GM10248 (cell line): Measurements from ENCODE around the gene CBLN3.

Source experiments
- CTCF ChIA-PET: fragments of 300-600 bp; sonication (Branson Sonifier 250); formaldehyde crosslinking; extraction: SDS; loops from one replicate; lab custom pipeline; 2021; ENCODE audit warnings: antibody characterized with exemption; lab: Yijun Ruan, JAX
- POLR2A ChIA-PET: fragments of 350-650 bp; sonication (Branson Sonifier 250); formaldehyde crosslinking; extraction: SDS; loops from one replicate; lab custom pipeline; 2020; ENCODE audit warnings: antibody characterized with exemption; lab: Yijun Ruan, JAX
- DNase-seq: peaks from one replicate; pipeline ENCODE4 v3.0.0; 2012; ENCODE audit errors: extremely low spot score
- TF ChIP-seq, protein P1 (sequence below): IDR thresholded peaks from 2 replicates; pipeline ENCODE4 v1.5.1; 2012; ENCODE audit warnings: mild to moderate bottlenecking, low read depth; ENCODE audit errors: extremely low read depth, missing control alignments, control extremely low read depth

Gene CBLN3

DNA sequence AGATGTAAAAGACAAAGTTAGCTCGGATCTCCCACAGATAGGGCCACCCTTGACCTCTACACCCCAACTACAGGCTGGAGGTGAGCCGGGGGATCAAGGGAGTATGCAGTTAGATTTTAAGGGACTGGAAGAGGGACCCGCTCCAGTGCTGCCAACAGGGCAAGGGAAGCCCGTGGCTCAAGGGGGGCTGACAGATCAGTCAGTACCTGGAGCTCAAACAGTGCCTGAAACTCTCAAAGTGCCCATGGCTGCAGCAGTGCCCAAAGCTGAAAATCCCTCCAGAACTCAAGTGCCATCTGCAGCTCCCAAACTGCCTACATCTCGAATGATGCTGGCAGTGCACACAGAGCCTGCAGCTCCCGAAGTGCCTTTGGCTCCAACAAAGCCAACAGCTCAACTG lies 20.3 kb downstream of the CBLN3 start:
- no peak for DNase-seq
- CTCF ChIA-PET, result interaction anchor here (0.6 to 3.8 kb wide), 8 partner anchors 10 to 101 kb away, joined by 3 to 26 read pairs (median 4); partner anchors contain the start of gene ADCY4
- POLR2A ChIA-PET, result interaction anchor here (1.0 kb wide), 1 partner anchor 21 kb away, joined by 3 read pairs; the partner anchor contains the start of gene KHNYN
- TF ChIP-seq, protein P1, sequence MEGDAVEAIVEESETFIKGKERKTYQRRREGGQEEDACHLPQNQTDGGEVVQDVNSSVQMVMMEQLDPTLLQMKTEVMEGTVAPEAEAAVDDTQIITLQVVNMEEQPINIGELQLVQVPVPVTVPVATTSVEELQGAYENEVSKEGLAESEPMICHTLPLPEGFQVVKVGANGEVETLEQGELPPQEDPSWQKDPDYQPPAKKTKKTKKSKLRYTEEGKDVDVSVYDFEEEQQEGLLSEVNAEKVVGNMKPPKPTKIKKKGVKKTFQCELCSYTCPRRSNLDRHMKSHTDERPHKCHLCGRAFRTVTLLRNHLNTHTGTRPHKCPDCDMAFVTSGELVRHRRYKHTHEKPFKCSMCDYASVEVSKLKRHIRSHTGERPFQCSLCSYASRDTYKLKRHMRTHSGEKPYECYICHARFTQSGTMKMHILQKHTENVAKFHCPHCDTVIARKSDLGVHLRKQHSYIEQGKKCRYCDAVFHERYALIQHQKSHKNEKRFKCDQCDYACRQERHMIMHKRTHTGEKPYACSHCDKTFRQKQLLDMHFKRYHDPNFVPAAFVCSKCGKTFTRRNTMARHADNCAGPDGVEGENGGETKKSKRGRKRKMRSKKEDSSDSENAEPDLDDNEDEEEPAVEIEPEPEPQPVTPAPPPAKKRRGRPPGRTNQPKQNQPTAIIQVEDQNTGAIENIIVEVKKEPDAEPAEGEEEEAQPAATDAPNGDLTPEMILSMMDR, result no peak

DNA sequence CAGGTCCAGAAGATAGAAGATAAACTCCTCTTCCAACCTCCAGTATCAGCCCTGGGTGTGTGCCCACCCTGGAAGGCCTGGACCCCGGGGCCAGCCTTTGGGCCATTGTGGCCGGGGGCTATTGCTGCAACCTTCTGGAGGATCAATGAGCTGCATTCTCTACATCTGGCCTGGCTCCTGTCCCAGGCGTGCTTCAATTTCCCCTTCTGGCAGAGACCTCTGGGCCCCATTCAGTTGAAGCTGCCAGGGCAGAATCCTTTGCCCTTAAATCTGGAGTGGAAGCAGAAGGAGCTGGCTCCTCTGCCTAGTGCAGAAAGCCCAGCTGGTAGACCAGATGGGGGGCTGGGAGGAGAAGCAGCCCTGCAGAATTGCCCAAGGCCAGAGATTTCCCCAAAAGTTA lies 20.7 kb downstream of the CBLN3 start:
- POLR2A ChIA-PET, result interaction anchor here (1.0 kb wide), 1 partner anchor 21 kb away, joined by 3 read pairs; the partner anchor contains the start of gene KHNYN
- CTCF ChIA-PET, result interaction anchor here (0.7 to 3.8 kb wide), 7 partner anchors 11 to 100 kb away, joined by 3 to 26 read pairs (median 4); partner anchors contain the start of gene ADCY4
- TF ChIP-seq, protein P1, result no peak

DNA sequence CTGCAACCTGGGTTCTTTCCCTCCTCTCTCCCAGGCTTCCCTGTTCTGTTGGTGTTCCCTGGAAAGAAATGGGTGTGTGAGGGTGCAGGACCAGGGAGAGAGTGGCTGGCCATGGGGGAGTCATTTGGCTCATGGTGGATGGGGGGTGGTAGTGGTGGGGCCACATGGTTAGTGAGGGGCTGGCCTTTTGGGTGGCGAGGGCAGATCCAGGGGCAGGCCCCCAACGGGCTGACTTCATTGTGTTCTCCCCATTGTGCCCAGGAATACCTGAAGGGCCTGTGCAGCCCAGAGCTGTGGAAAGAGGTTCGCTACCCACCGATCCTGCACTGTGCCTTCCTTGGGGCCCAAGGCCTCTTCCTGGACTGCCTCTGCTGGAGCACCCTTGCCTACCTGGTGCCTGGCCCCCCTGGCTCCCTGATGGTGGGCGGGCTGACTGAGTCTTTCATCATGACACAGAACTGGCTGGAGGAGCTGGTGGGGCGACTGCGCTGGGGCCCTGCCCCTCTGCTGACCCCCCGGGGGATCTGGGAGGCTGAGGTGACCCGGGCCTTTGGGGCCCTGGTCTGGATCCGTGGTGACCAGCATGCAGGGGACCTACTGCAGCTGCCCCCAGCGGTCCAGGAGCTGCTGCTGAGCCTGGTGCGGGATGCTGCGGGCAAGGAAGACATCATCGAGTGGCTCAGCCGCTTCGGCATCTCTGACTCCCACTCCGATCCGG lies 21.7 kb downstream of the CBLN3 start:
- no peak for DNase-seq
- CTCF ChIA-PET, result interaction anchor here (0.8 to 3.4 kb wide), 4 partner anchors 10 to 24 kb away, joined by 3 to 16 read pairs (median 3); no protein-coding TSS in a partner anchor
- TF ChIP-seq, protein P1, result no peak
- POLR2A ChIA-PET, result no interaction called here

More for the DNA sequence above, 20.7 kb downstream of the CBLN3 start:
- no peak for DNase-seq

DNA sequence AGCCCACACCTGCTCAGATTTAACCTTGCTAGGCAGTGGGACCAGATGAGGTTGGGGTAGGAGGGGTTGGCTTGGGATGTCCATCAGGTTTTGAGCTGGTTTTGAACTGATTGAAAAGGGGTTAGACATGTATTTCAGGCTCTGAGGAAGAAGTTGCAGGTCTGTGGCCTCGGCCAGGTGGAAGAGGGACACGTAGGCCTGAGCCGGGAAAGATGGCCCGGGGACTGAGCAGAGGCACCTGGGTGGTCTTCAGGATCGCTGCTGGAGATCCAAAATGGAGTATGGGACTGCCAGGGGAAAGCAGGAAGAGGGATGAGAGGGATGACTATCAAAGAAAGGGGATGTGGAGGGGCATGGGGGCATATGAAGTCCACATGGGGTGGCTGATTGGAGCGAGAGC lies 23.1 kb downstream of the CBLN3 start:
- DNase-seq, result no peak
- ChIA-PET CTCF (interaction anchor here (1.3 to 3.4 kb wide), 5 partner anchors 12 to 73 kb away, joined by 3 to 16 read pairs (median 3); no protein-coding TSS in a partner anchor), POLR2A (no interaction called here)
- TF ChIP-seq, protein P1, result no peak

DNA sequence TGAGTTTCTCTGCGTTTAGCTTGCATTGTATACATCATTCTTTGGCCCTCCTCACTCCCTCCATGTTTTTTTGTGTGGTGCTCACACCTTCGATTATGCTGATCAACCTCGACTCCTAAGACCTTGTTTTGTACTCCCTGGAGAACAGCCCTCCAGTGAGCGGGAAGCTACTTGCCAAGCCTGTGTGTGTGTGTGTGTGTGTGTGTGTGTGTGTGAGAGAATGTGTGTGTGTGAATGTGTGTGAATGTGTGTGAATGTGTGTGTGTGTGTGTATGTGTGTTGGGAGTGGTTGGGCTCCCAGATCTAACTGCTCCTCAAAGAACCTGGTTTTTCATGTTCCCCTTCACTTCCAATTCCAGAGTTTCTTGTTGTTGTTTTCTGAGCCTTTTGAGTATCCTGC lies 24.7 kb downstream of the CBLN3 start:
- TF ChIP-seq, protein P1, result no peak
- ChIA-PET POLR2A (no interaction called here), CTCF (interaction anchor here (0.8 to 1.4 kb wide), 4 partner anchors 8 to 71 kb away, joined by 3 to 7 read pairs (median 4); no protein-coding TSS in a partner anchor)
- DNase-seq, result no peak

DNA sequence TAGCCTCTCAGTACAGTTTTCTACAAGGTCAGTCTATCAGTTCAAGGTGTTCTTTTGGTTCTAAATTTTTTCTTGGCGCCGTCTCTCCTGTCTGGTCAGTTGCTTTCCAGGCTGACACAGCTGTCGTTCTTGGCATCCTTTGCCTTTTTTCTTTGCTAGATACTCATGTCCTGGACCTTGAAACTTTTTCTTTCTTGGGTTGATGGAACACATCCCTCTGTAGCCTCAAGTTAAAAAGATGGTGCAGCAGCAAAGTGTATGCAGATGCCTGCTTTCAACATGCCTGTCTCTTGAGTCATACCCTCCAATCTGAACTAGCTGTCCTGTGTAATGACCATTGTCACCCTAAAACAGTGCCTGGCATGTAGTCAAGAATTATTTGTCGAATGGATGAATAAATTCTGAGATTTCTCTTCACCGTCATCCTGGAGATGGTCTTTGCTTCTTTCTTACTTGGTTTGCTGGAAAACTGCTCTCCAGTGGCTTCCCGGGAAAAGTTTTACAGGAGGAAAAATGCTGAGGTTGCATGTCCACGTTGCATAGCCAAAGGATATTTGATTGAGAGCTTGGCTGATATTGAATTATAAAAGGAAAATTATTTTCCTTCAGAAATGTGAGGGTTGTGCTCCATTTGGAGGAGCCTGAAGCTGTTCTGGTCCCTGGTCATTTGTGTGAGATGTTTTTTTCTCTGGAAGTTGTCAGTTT lies 26.0 kb downstream of the CBLN3 start:
- ChIA-PET CTCF (interaction anchor here (1.0 to 2.3 kb wide), 4 partner anchors 7 to 69 kb away, joined by 3 to 9 read pairs (median 4); partner anchors contain the start of gene ADCY4), POLR2A (no interaction called here)
- TF ChIP-seq, protein P1, result no peak
- DNase-seq, result no peak
